ENCODE measurements around the gene SP9. TPM values are rescaled to one million over a fixed set of nuclear protein-coding genes. Genes with fewer than 3 reads are reported as not detected.

Gene SP9
- not detected for total RNA-seq (ENCODE audit: unreplicated experiment)
- long read RNA-seq, result 0 reads

- H3K4me3 Mint-ChIP-seq (ENCODE audit: unreplicated experiment), result peak within 1 kb of the TSS; percentile 83
- H3K27me3 Mint-ChIP-seq (ENCODE audit: unreplicated experiment), result peaks cover 34% of the 10 kb centered on the region
- DNase-seq, result peak; percentile 78
- H3K9me3 Mint-ChIP-seq (ENCODE audit: unreplicated experiment), result peaks cover 22% of the 10 kb centered on the region
- H3K36me3 Mint-ChIP-seq (ENCODE audit: unreplicated experiment), result no peaks in the 10 kb centered on the region
- no peak within 1 kb of the TSS for H3K27ac Mint-ChIP-seq (ENCODE audit: unreplicated experiment)
- TF ChIP-seq CTCF (IDR thresholded peaks at IDR 0.05; ENCODE audit: partially characterized antibody, unreplicated experiment), result no peak
- peaks cover 16% of the 10 kb centered on the region for H3K4me1 Mint-ChIP-seq (ENCODE audit: low read depth, unreplicated experiment)
Measured at GRCh38 chr2:174334781-174335251, at the start of gene SP9. Gene SP9, plus strand, starts transcription at chr2:174334954. Its CDS starts 139 bp downstream, at chr2:174335093.

- no peaks in the 10 kb centered on the region for H3K36me3 Mint-ChIP-seq (ENCODE audit: unreplicated experiment)
- no peak for DNase-seq
- no peak overlapping the region for H3K27ac Mint-ChIP-seq (ENCODE audit: unreplicated experiment)
Measured at GRCh38 chr2:174286172-174286571, 48.6 kb upstream of the SP9 start.

GRCh38 chr2:174292908-174293307 lies 41.8 kb upstream of the SP9 start:
- no peak overlapping the region for H3K27ac Mint-ChIP-seq (ENCODE audit: unreplicated experiment)
- H3K4me3 Mint-ChIP-seq (ENCODE audit: unreplicated experiment), result no peak overlapping the region
- H3K4me1 Mint-ChIP-seq (ENCODE audit: low read depth, unreplicated experiment), result no peaks in the 10 kb centered on the region
- peaks cover 2% of the 10 kb centered on the region for H3K9me3 Mint-ChIP-seq (ENCODE audit: unreplicated experiment)
- no peaks in the 10 kb centered on the region for H3K27me3 Mint-ChIP-seq (ENCODE audit: unreplicated experiment)
- peaks cover 5% of the 10 kb centered on the region for H3K36me3 Mint-ChIP-seq (ENCODE audit: unreplicated experiment)
- no peak for TF ChIP-seq CTCF (IDR thresholded peaks at IDR 0.05; ENCODE audit: partially characterized antibody, unreplicated experiment)
- DNase-seq, result no peak

More at GRCh38 chr2:174286172-174286571, 48.6 kb upstream of the SP9 start:
- no peak for TF ChIP-seq CTCF (IDR thresholded peaks at IDR 0.05; ENCODE audit: partially characterized antibody, unreplicated experiment)
- Mint-ChIP-seq H3K27me3 (ENCODE audit: unreplicated experiment) (no peaks in the 10 kb centered on the region), H3K9me3 (ENCODE audit: unreplicated experiment) (peaks cover 2% of the 10 kb centered on the region), H3K4me1 (ENCODE audit: low read depth, unreplicated experiment) (peaks cover 13% of the 10 kb centered on the region), H3K4me3 (ENCODE audit: unreplicated experiment) (no peak overlapping the region)

GRCh38 chr2:174300114-174300513 lies 34.6 kb upstream of the SP9 start:
- Mint-ChIP-seq H3K4me1 (ENCODE audit: low read depth, unreplicated experiment) (no peaks in the 10 kb centered on the region), H3K9me3 (ENCODE audit: unreplicated experiment) (no peaks in the 10 kb centered on the region), H3K36me3 (ENCODE audit: unreplicated experiment) (no peaks in the 10 kb centered on the region), H3K4me3 (ENCODE audit: unreplicated experiment) (no peak overlapping the region), H3K27me3 (ENCODE audit: unreplicated experiment) (no peaks in the 10 kb centered on the region), H3K27ac (ENCODE audit: unreplicated experiment) (no peak overlapping the region)
- DNase-seq, result no peak
- TF ChIP-seq CTCF (IDR thresholded peaks at IDR 0.05; ENCODE audit: partially characterized antibody, unreplicated experiment), result no peak

GRCh38 chr2:174312581-174313234 lies 22.0 kb upstream of the SP9 start:
- no peak for TF ChIP-seq CTCF (IDR thresholded peaks at IDR 0.05; ENCODE audit: partially characterized antibody, unreplicated experiment)
- no peaks in the 10 kb centered on the region for H3K9me3 Mint-ChIP-seq (ENCODE audit: unreplicated experiment)
- no peak for DNase-seq
- no peaks in the 10 kb centered on the region for H3K36me3 Mint-ChIP-seq (ENCODE audit: unreplicated experiment)
- H3K27me3 Mint-ChIP-seq (ENCODE audit: unreplicated experiment), result no peaks in the 10 kb centered on the region
- no peak overlapping the region for H3K4me3 Mint-ChIP-seq (ENCODE audit: unreplicated experiment)
- H3K4me1 Mint-ChIP-seq (ENCODE audit: low read depth, unreplicated experiment), result no peaks in the 10 kb centered on the region
- no peak overlapping the region for H3K27ac Mint-ChIP-seq (ENCODE audit: unreplicated experiment)

Data from glutamatergic neuron (in vitro differentiated cells).